WERI-Rb-1 (cell line): Measurements from ENCODE around the gene GABRG3.

ENCODE experiments used
- DNase-seq: peaks from one replicate; pipeline ENCODE4 v3.0.0-alpha.2; 2020
- H3K27ac ChIP-seq: fragments of 250-450 bp; sonication (Bioruptor Pico); 2 replicates; pipeline ENCODE4 v1.5.1; 2020; ENCODE audit warnings: mild to moderate bottlenecking, moderate library complexity
- H3K27me3 ChIP-seq: fragments of 250-450 bp; sonication (Bioruptor Pico); 2 replicates; pipeline ENCODE4 v1.5.1; 2021; ENCODE audit warnings: mild to moderate bottlenecking, low read depth, moderate library complexity; ENCODE audit not compliant: insufficient read depth, severe bottlenecking
- H3K36me3 ChIP-seq: fragments of 250-450 bp; sonication (Bioruptor Pico); 2 replicates; pipeline ENCODE4 v1.5.1; 2020; ENCODE audit warnings: mild to moderate bottlenecking, moderate library complexity
- H3K4me3 ChIP-seq: 2 replicates; pipeline ENCODE4 v1.5.1; 2011; ENCODE audit warnings: low read depth, mild to moderate bottlenecking, control low read depth, low read length
- H3K9me3 ChIP-seq: fragments of 250-450 bp; sonication (Bioruptor Pico); 2 replicates; pipeline ENCODE4 v1.5.1; 2021; ENCODE audit warnings: mild to moderate bottlenecking, moderate library complexity; ENCODE audit not compliant: severe bottlenecking
- TF ChIP-seq, protein P1 (sequence below): IDR thresholded peaks from 2 replicates; pipeline ENCODE4 v1.5.1; 2011; ENCODE audit warnings: low read depth, mild to moderate bottlenecking, control low read depth, inconsistent platforms, low read length

The GABRG3 gene

DNA sequence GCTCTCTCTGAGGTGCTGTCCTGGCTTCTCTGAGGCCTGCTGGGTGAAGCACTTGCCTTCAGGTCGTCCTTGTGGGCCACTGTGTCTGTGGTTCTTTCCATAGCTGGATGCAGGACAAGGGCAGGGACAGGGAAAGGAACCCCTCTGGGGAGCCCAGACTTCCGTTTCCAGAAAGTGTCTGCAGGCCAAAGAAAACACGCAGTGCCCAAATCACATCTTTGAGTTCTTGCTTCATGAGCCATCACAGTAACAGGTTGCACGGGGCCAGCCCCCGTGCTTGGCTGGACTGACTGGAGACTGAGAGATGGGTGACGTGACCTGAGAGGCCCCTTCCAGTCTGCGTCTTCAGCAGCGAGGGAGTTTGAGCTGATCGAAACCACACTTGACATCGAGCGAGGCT lies 115.8 kb downstream of the GABRG3 start:
- no peaks in the 10 kb centered on the region for H3K27me3 ChIP-seq
- H3K27ac ChIP-seq, result no peak overlapping the region
- TF ChIP-seq, protein P1, sequence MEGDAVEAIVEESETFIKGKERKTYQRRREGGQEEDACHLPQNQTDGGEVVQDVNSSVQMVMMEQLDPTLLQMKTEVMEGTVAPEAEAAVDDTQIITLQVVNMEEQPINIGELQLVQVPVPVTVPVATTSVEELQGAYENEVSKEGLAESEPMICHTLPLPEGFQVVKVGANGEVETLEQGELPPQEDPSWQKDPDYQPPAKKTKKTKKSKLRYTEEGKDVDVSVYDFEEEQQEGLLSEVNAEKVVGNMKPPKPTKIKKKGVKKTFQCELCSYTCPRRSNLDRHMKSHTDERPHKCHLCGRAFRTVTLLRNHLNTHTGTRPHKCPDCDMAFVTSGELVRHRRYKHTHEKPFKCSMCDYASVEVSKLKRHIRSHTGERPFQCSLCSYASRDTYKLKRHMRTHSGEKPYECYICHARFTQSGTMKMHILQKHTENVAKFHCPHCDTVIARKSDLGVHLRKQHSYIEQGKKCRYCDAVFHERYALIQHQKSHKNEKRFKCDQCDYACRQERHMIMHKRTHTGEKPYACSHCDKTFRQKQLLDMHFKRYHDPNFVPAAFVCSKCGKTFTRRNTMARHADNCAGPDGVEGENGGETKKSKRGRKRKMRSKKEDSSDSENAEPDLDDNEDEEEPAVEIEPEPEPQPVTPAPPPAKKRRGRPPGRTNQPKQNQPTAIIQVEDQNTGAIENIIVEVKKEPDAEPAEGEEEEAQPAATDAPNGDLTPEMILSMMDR, result no peak
- peak; percentile 17 for DNase-seq
- peaks cover 3% of the 10 kb centered on the region for H3K9me3 ChIP-seq
- H3K4me3 ChIP-seq, result no peak overlapping the region
- no peaks in the 10 kb centered on the region for H3K36me3 ChIP-seq

DNA sequence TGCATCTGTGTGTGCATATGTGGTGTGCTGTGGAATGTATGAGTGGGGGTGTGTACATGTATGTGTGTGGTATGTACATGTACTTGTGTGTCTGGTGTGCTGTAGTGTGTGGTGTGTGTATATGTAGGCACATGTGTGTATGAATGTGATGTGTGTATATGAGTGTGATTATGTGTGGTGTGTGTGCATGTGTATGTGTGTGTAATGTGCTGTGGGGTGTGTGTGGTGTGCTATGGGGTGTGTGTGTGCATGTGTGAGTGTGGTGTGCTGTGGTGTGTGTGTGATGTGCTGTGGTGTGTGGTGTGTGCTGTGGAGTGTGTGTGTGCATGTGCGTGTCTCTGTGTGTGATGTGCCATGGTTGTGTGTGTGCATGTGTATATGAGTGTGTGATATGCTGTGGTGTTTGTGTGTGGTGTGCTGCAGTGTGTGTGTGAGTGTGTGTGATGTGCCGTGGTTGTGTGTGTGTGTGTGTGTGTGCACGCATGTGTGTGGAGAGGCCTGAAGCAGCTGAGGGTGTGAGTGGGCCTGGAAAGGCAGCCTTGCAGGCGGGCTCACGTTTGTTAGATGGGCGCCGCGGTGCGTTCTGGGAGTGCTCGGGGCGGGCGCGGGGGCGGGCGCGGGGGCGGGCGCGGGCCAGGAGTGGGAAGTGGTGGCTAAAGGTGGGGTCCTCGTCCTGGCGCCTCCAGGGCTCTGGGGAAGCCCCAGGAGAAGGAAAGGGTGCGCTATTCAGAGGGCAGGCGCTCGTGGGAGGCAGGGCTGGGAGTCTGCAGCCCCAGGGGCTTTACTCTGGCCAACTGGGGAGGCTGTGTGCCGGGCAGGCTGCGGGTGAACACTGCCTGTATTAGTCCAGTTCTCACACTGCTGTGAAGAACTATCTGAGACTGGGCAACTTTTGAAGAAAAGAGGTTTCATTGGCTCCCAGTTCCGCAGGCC lies 116.9 kb downstream of the GABRG3 start:
- Histone ChIP-seq H3K9me3 (peaks cover 3% of the 10 kb centered on the region), H3K36me3 (no peaks in the 10 kb centered on the region), H3K4me3 (no peak overlapping the region), H3K27me3 (no peaks in the 10 kb centered on the region), H3K27ac (no peak overlapping the region)
- TF ChIP-seq, protein P1, result no peak
- DNase-seq, result no peak

DNA sequence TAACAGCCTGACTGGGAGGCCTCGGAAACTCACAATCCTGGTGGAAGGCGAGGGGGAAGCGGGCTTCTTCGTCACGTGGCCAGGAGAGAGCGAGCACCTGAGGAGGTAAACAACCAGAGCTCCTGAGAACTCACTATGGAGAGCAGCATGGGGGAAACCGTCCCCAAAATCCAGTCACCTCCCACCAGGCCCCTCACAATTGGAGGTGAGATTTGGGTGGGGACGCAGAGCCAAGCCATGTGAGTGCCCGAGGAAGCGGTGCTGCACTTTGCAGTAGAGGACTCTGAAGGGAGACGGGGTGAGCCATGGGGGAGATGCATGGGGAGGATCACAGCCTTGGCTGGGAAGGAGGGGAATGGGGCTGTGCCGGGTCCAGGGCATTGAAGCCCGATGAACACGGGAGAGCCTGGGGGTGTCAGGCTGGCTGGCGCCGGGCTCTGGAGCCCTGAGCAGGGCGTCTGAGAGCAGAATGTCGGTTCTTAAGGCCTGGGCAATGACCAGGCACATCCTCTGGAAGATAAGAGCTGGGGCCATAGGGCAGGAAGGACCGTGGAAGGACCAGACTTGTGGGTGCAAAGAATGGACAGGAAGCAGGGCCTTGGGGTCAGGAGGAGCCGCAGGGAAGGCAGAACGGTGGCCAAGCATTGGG lies 117.7 kb downstream of the GABRG3 start:
- peaks cover 3% of the 10 kb centered on the region for H3K9me3 ChIP-seq
- no peaks in the 10 kb centered on the region for H3K27me3 ChIP-seq
- H3K4me3 ChIP-seq, result no peak overlapping the region
- TF ChIP-seq, protein P1, result no peak
- H3K27ac ChIP-seq, result no peak overlapping the region
- H3K36me3 ChIP-seq, result no peaks in the 10 kb centered on the region
- DNase-seq, result no peak

DNA sequence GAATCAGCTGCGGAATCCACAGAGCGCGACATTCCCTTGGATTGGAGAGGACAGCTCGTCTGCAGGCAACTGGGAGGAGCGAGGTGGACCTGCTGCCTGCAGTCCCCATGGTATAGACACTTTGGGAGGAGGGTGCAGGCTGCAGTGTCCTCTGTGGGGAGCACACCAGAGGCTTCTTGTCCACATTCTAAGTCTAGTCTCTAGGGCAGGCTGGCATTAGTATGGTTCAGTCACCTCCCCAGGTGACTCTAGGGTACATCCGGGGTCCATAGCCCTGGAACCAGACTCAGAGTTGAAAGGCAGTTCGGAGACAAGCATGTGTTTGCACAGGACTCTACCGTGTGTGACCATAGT lies 118.2 kb downstream of the GABRG3 start:
- Histone ChIP-seq H3K27ac (no peak overlapping the region), H3K9me3 (peaks cover 3% of the 10 kb centered on the region), H3K27me3 (no peaks in the 10 kb centered on the region), H3K4me3 (no peak overlapping the region), H3K36me3 (no peaks in the 10 kb centered on the region)
- DNase-seq, result no peak
- TF ChIP-seq, protein P1, result no peak

DNA sequence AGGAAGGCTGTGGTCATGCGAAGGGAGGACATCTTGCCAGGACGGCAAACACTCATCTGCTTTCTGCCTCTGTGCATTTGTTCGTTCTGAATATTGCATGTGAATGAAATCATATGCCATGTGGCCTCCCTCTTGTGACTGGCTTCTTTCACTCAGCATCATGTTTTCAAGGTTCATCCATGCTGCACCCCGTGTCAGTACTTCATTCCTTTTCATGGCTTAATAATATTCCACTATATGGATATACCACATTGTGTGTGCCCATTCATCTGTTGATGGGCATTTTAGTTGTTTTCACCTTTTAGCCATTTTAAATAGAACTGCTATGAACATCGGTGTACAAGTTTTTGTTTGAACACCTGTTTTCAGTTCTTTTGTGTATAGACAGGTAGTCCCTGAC lies 118.7 kb downstream of the GABRG3 start:
- H3K36me3 ChIP-seq, result no peaks in the 10 kb centered on the region
- H3K27me3 ChIP-seq, result no peaks in the 10 kb centered on the region
- peaks cover 3% of the 10 kb centered on the region for H3K9me3 ChIP-seq
- no peak for DNase-seq
- H3K4me3 ChIP-seq, result no peak overlapping the region
- no peak overlapping the region for H3K27ac ChIP-seq
- TF ChIP-seq, protein P1, result no peak
